Measurements from ENCODE around the gene NLRC3.
A peak's percentile ranks its signal among the peaks of the same experiment; 100 is the strongest.

The NLRC3 gene
- long read RNA-seq, full-length matches to known transcripts = 4 of 18 reads
- long read RNA-seq, partial matches to known transcripts = 2 of 18 reads
- long read RNA-seq, other reads (novel, unspliced or antisense) = 12 of 18 reads

GRCh38 chr16:3577302-3577752 lies at the start of gene NLRC3:
Gene NLRC3, minus strand, starts transcription at chr16:3577403. Its CDS starts 12,367 bp downstream, at chr16:3565036.
- H3K27me3 ChIP-seq (ENCODE audit: insufficient read depth, poor library complexity, severe bottlenecking) = no peaks in the 10 kb centered on the region
- no peak for TF ChIP-seq SPI1 (IDR thresholded peaks at IDR 0.05; ENCODE audit: borderline replicate concordance, low read depth)
- no peak for TF ChIP-seq GABPA (IDR thresholded peaks at IDR 0.05; ENCODE audit: low read depth)
- TF ChIP-seq REST (IDR thresholded peaks at IDR 0.05; ENCODE audit: insufficient replicate concordance, low read depth) = no peak
- TF ChIP-seq CTCF (IDR thresholded peaks at IDR 0.05; ENCODE audit: insufficient read depth, low read length) = no peak
- no peak for TF ChIP-seq POLR2AphosphoS5 (IDR thresholded peaks at IDR 0.05; ENCODE audit: low read depth)
- 0 out of 2 replicates have a peak within 1 kb of the TSS, but pooled peaks have one; percentile 2 for H3K4me3 ChIP-seq (replicated peaks; ENCODE audit: insufficient read depth, low read length)
- DNase-seq (ENCODE audit: low read depth in 1 of 2, low spot score in 1 of 2) = peak in 1 of 2 experiments; percentile 34
- peak within 1 kb of the TSS; percentile 22 for H3K27ac ChIP-seq (replicated peaks)

GRCh38 chr16:3625911-3626732 lies 48.9 kb upstream of the NLRC3 start:
- Histone ChIP-seq H3K27me3 (ENCODE audit: insufficient read depth, poor library complexity, severe bottlenecking) (no peaks in the 10 kb centered on the region), H3K27ac (replicated peaks) (peak overlapping the region; percentile 73), H3K4me3 (replicated peaks; ENCODE audit: insufficient read depth, low read length) (no peak overlapping the region)
- peak; percentile 78 for TF ChIP-seq SPI1 (IDR thresholded peaks at IDR 0.05; ENCODE audit: borderline replicate concordance, low read depth)
- TF ChIP-seq REST (IDR thresholded peaks at IDR 0.05; ENCODE audit: insufficient replicate concordance, low read depth) = no peak
- TF ChIP-seq GABPA (IDR thresholded peaks at IDR 0.05; ENCODE audit: low read depth) = no peak
- DNase-seq (ENCODE audit: low read depth in 1 of 2, low spot score in 1 of 2) = peak; percentile 34 to 58

GRCh38 chr16:3625331-3625730 lies 48.1 kb upstream of the NLRC3 start:
- Histone ChIP-seq H3K27me3 (ENCODE audit: insufficient read depth, poor library complexity, severe bottlenecking) (no peaks in the 10 kb centered on the region), H3K4me3 (replicated peaks; ENCODE audit: insufficient read depth, low read length) (no peak overlapping the region), H3K27ac (replicated peaks) (peak overlapping the region; percentile 73)
- no peak for DNase-seq (ENCODE audit: low read depth in 1 of 2, low spot score in 1 of 2)
- no peak for TF ChIP-seq SPI1 (IDR thresholded peaks at IDR 0.05; ENCODE audit: borderline replicate concordance, low read depth)
- no peak for TF ChIP-seq CTCF (IDR thresholded peaks at IDR 0.05; ENCODE audit: insufficient read depth, low read length)
- TF ChIP-seq GABPA (IDR thresholded peaks at IDR 0.05; ENCODE audit: low read depth) = no peak
- no peak for TF ChIP-seq POLR2AphosphoS5 (IDR thresholded peaks at IDR 0.05; ENCODE audit: low read depth)
- TF ChIP-seq REST (IDR thresholded peaks at IDR 0.05; ENCODE audit: insufficient replicate concordance, low read depth) = no peak

Measured in HL-60 (cell line).